ENCODE data around the gene ADGRB3.
"Not testable (repeated sequence)": the region's sequence is repeated elsewhere in the genome, so short reads cannot be mapped to it uniquely, and the experiment has no call there.

The ADGRB3 gene

DNA sequence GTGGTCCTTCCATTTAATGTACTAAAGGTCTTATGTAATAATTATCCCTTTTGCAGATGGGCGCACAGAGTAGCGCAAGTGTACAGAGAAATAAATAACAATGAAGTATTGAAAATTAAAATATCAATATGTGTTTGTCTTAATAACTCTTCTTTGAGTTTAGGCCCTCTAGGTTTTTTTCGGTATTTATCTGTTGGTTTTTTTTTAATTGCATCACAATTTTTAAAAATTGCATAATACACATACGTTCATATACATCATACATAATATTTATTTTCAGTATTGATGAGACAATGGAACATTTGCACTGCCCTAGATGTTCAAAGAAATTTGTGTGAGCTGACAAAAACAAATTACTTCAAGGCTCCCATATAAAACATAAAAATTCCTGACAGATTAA, 15.1 kb downstream of the ADGRB3 start:
- no peak for DNase-seq

GRCh38 chr6:68651011-68651985, 16.2 kb downstream of the ADGRB3 start:
- DNase-seq = no peak

- no peak for DNase-seq
These were observed 17.0 kb downstream of the ADGRB3 start for GRCh38 chr6:68652117-68652536.

GRCh38 chr6:68653074-68653705, 18.1 kb downstream of the ADGRB3 start:
- no peak for DNase-seq

- no peak for DNase-seq
These were observed 18.6 kb downstream of the ADGRB3 start for GRCh38 chr6:68653706-68654089.

GRCh38 chr6:68654134-68654533, 19.1 kb downstream of the ADGRB3 start:
- no peak for DNase-seq

GRCh38 chr6:68655028-68655427, 19.9 kb downstream of the ADGRB3 start:
- no peak for DNase-seq

DNA sequence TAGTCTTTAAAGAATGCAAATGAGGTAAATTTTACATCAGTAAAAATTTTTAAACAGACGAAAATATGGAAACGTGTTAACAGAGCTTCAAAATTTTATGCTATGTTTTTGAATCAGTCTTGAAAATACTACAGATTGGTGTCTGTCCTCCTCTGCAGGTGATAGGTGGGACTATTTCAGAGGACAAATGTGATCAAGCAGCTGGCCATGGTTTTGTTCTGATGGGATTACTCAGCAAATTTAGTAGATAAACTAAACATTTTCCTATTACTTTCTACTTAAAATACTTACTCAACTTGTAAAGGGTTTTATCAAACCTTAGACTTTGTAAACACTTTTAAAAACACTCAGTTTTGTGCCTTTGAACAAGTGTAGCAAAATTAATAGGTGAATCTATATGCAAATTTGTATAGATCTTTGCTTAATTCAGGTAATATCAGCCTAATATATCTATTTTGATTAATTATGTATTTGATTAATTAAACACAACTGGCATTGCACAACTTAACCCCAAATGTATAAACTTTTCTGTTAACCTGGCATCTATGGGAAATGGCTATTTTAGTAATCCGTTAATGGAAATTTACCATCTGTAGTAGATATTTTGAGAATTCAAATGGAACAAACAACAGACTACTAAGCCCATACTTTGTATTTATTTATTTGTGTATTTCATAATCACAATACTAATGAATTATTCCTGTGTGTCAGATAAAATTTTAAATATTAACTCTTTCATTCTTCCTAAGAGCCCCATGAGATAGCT, 22.5 kb downstream of the ADGRB3 start:
- DNase-seq = no peak

GRCh38 chr6:68658338-68658737, 23.3 kb downstream of the ADGRB3 start:
- no peak for DNase-seq

- DNase-seq = no peak
These were observed 38.2 kb downstream of the ADGRB3 start for GRCh38 chr6:68673255-68673654.

- no peak for DNase-seq
These were observed 40.5 kb downstream of the ADGRB3 start for GRCh38 chr6:68675548-68675947.

DNA sequence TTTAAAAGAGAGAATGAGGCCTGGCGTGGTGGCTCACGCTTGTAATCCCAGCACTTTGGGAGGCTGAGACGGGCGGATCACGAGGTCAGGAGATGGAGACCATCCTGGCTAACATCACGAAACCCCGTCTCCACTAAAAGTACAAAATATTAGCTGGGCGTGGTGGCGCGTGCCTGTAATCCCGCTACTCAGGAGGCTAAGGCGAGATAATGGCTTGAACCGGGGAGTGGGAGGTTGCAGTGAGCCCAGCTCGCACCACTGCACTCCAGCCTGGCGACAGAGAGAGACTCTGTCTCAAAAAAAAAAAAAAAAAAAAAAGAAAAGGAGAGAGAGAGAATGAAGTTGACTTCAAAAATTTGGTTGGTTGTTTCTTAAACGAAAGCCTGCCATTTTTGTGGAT, 41.0 kb downstream of the ADGRB3 start:
- DNase-seq = not testable (repeated sequence)

DNA sequence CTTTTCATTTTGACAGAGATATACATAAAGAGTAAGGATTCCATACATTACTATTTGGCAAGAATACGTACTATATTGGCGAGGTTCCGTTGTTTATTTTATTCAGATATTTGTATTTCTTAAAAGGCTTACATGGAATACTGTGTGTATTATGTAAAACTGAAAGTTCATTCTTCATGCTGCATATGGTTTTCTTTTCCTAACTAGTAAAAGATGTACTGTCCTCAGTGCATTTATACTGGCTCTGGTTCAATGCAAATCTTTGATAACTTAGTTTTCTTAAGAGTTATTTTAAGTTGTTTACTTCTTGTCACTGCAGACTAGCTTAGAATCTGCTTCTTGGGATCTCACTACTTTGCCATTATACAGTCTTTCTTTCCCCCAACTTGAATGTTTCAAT, 42.0 kb downstream of the ADGRB3 start:
- no peak for DNase-seq

GRCh38 chr6:68679399-68679798, 44.3 kb downstream of the ADGRB3 start:
- no peak for DNase-seq

GRCh38 chr6:68680264-68680663, 45.2 kb downstream of the ADGRB3 start:
- no peak for DNase-seq

DNA sequence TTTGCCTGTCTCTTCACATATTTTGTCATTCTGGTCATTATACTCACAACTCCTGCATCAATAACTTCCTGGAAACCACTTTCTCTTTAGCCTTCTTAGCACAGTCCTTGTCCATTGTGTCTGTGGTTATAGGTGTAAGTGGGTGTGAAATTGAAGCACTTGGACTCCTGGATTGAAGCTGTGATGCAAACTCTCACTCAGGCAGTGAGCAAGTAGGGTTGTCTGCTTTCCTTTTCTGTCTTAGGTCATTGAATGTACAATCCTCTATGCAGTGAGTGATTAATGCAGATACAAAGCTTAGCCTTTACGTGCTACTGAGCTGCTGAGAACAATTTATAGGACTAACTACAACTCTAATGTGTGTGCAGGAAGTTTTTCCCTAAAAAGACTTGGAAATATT, 54.8 kb downstream of the ADGRB3 start:
- DNase-seq = no peak

DNA sequence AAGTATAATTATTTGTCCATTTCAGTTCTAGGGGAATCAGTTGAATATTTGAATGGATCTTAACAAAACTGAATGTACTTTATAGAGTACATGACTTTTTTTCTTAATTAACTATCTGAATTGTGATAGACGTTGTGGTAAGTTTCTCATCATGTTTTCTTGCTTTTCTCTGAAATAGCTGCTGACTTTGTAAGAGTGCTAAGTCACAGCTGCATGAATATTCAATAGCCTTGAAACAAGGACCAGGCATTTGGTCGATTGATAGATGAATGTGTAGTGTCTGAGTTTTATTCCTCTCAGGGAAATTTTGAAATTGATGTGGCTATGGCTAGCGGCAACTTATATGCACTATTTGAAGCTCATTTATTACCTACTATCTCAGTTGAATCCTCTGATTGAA, 56.0 kb downstream of the ADGRB3 start:
- DNase-seq = no peak

GRCh38 chr6:68693271-68693670, 58.2 kb downstream of the ADGRB3 start:
- DNase-seq = no peak

DNA sequence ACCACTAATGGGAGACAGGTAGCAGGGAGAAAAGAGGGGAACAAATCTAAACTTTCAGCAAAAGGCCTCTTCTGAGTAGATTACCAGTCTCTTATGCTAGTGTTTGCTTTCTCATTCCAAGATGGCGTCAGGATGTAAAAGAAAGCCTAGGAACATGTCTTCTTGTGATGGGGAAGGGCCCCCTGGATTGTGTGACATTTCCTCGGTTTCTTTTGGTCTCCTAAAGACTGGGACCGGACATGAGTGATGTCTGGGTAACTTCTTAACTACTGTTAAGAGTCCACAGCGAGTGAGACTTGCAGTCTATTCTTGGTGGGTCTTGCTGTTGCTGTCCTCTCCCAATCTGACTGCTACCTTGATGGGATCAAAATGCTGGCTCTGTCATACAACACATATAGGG, 60.3 kb downstream of the ADGRB3 start:
- no peak for DNase-seq

GRCh38 chr6:68695838-68696237, 60.8 kb downstream of the ADGRB3 start:
- DNase-seq = no peak

- no peak for DNase-seq
These were observed 62.3 kb downstream of the ADGRB3 start for GRCh38 chr6:68697394-68697793.

DNA sequence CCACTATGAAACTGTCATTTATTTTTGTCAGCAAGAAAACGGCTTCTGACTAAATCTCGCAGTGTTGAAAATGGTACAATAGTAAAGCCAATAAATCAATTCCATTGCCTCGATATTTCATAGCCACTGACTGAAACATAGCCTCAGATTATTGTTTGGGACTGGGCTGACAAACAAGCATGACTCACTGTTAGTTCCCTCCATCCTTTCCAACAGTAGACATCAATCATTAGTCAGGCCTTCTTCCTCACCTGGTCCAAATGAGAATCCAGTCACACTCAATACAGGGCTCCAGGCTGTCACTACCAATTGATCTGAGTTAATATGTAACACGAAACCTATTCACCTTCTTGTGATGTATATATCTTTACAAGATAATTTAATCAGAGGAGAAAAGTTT, 66.1 kb downstream of the ADGRB3 start:
- DNase-seq = no peak

DNA sequence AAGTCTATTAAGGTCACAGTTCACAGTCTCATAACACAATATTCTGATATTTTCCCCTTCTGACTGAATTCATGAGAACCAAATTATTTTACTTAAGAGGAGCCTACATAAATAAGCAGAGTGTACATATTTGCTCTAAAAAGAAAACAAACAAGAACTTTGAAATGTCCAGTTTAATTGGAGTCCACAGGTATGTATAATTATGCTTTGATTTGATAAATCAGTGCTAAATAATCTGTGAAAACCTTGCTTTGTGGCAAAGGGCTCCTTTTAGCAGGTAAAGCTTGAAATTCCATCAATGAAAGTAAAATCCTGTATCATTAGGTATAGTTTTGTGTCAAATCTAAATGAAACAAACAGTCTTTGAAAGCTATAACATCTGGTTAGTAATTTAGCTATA, 69.4 kb downstream of the ADGRB3 start:
- no peak for DNase-seq

GRCh38 chr6:68709091-68709490, 74.0 kb downstream of the ADGRB3 start:
- no peak for DNase-seq

All from activated T-cell treated with anti-CD3 and anti-CD28 coated beads for 4 hours (primary cell).